GM21515 (cell line): ENCODE data around the gene BOK.

Experiments used
- ATAC-seq: cut with Tn5 transposase; IDR thresholded peaks from one replicate; pipeline ENCODE4 v1.9.1; 2021; ENCODE audit not compliant: unreplicated experiment

Gene BOK

DNA sequence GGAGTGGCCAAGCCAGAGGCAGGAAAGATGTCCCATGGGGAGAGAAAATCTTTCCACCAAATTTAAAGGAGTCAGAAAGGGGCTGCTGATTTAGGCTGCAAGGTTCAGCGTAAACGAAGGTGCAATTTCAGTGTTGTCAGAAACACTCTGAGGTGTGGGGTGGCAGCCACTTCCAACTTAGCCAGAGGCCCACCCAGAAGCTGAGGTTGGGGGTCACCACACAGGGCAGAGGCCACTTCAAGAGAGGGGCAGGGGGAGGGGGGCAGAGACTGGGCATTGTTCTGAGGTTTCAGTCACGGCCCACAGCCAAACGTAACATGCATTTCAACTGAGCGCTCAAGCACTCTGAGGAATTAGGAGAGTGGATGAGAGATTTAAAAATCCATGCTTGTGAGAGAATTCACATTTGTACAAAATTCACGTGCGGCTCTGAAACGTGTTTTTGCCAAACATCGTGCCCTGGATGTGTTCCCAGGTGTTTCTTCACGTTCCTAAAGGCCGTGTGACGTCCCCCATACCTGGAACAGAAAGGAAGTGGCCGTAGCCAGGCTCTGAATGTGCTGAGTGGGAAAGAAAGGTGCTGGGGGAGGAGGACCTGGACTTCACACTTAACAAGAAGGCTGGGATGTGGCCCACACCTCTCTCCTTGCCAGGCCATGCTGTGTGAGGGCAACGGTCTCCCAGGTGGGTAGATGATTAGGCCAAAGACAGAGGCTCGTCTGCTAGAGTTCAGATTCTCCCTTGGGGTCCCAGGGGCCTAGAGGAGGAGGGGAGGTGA lies 19.5 kb upstream of the BOK start:
- ATAC-seq: no peak

DNA sequence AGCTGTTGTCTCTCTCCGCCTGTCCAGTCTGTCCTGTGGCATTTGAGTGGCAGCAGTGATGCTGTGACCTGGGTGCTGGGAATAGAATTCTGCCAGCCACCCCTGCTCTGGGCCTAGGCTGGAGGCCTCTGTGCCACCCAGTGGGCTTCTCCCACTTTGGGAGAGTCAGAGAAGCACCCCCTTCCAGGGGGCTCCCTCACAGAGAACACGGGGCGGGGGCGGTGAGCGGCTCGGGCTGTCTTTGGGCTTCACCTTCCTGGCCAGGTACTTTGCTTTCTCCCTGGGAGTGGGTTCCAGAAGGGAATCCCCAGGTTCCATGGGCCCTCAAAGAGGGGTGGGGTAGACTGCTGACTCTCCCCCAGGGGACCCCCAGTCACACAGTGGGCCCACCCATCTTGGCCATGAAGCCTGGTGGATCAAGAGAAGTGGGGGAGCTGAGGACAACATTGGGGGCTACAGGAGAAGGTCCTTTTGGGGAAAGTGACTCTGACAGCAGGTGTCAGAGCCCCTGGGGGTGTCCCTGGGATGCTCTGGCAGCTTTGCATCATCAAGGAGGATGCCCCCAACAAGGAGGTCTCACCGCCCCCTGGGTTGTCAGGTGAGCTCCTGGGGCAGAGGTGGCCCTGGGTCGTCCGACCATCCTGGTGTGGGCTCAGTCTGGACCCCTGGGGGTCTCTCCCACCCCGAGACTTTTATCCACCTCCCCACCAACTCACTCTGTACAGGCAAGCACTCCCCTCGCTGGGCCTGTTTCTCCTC lies 18.8 kb upstream of the BOK start:
- ATAC-seq: no peak

DNA sequence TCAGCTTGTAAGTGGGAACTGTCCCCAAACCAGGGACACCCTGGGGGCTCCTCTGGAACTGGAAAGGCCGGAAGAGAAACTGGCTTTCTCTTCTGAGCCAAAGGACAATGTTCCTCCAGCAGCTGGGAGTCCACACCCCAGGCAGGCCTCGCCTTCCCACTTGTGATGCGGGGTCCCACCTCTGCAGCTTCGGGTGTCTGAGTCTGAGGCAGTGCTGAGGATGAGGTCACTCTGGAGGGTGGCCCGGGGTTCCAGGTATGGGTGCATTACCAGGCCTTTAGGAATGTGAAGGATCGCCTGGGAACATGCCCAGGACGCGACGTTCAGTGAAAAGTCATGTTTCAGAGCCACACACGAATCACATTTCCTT lies 18.2 kb upstream of the BOK start:
- no peak for ATAC-seq

DNA sequence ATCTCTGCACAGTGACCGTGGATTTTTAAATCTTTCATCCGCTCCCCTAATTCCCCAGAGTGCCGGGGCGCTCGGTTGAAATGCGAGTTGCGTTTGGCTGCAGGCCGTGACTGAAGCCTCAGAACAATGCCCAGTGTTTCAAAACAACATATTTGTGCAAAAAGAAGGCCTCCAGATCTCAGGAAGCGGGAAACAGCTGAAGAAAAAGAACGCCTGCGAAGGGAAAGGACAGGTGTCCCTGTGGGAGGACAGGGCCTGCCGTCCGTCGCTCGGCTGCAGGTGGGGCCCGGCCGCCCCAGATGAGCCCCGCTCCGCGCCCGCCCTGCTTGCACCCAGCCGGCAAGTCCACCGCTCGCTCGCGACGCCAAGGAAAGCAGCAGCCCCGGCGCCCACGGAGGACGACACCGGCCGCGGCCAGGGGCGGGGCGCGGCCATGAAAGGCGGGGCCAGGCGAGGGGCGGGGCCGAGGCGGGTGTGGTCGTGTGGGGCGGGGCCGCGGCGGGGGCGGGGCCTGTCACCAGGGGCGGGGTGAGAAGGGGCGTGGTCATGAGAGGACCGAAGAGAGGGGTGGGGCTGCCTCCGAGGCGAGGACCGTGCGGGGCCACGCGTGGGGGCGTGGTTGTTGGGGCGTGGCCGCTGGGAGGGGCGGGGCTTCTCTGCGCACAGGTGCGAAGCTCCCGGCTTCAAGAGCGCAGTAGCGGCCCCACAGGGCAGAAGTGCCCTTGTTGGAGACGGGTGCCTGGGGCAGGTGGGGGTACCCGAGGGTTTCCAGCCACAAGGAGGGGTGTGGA lies 17.6 kb upstream of the BOK start:
- no peak for ATAC-seq

DNA sequence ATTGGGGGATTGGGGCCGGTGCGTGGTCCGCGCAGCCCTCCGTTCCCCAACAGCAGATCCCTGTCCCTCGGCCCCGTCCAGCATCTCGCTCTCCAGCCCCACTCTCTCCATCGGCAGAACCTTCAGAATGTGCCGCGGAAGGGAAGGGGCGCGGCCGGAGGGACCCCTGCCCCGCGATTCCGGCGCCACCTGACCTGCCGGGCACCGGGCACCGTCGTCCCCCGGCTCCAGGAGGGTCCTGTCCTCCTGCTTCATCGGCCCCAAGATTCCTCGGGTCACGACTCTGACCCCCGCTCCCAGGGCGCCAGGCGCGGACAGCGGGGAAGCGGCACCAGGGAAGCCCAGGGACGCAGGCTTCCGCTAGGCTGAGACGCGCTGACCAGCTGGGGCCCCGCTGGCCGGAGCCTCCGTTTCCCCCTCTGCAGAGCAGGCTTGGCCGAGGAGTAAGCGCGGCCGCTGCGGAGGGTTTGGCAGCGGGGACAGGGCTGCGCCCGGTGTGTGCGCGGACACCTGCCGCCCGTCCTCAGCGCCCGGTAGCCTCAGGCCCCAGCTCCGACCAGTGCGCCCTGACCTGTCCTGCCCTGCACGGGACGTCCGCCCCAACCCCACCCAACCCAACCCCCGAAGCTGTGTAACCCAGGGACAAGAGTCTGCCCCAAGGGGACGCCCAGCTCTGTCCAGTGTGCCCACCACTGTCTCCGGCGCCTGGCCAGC lies 16.8 kb upstream of the BOK start:
- ATAC-seq: no peak

DNA sequence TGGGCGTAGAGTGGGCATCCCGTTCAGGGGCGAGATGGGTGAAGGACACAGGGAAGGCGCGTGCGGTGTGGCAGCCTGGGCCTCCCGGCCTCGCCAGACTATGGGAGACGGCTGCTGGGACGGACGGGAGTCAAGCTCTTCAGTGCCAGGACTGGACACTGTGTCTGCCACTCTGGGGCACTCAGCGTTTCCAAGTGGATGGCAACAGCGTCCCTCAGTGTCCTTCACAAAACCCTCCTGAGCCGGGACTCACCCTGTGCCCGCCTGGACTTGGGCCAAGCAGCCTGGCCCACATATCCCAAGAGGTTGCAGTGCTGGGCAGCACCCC lies 16.3 kb upstream of the BOK start:
- ATAC-seq: no peak

DNA sequence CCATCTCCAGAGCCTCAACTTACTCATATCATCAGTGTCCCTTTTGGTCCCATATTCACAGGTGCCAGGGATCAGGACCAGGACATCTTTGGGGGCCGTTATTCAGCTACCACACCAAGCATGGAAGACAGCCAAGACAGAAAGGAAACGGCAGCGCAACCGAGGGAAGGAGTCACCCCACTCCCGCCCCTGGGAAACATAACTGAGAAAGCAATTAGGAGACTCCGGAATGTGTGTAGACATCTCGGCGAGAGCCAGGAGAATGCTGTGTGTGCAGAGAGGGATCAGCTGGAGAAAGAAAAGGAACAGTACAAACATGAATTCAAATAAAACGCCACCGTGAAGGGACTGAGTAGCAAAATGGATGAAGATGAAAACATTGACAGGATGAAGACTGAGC lies 13.4 kb upstream of the BOK start:
- no peak for ATAC-seq

DNA sequence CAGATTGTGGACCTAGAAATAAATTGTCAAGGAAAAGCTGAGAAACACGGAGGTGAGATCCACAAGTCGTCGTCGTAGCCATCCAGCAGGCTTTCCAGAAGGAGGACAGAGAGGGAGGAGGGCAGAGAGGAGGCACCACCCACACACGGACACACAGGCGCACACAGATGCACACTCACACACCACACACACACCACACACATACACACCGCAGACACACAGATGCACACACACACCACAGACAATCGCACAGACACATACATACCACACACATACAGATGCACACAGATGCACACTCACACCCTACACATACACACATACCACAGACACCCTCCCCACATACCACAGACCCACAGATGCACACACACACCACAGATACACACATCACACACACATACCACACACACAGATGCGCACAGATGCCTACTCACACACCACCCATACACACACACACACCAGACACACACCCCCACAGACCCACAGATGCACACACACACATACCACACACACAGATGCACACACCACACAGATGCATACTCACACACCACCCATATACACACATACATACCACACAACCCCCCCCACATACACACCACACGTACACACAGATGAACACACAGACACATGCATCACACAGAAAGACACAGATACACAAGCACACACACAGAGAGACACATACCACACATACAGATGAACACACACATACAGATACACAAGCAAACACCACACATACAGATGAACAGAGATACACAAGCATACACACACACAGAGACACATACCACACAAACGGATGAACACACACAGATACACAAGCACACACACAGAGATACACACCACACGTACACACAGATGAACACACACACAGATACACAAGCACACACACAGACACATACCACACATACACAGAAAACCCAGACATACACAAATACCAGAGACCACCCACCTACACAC lies 12.7 kb upstream of the BOK start:
- no peak for ATAC-seq

DNA sequence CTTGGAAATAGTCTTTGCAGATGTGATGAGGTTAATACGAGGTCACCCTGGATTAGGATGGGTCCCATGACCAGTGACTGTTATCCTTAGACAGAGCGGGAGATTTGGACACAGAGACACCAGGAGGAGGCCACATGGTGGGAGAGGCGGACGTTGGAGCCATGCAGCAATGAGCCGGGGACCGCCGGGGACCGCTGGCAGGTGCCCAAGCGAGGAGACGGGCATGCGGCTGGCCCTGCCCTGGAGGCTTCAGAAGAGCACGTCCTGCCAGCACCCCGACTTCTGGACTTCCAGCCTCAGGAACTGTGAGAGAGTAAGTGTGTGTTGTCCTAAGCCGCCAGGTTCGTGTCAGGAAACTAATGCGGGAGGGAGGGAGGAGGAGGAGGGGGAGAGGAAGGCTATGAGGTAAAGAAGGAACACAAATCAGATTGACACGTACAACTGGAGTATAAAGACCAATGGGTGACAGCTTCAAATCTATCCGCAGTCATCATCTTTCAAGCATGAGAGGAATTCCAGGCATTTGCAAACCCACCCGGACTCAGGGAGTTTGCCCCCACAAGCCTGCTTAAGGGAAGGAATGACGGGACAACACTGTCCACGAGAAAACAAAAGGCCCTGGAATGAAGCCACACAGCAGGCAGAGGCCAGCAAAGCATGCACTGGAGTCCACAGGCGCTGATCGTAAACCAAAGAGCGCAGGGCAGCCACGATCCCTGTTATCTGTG lies 11.6 kb upstream of the BOK start:
- no peak for ATAC-seq

DNA sequence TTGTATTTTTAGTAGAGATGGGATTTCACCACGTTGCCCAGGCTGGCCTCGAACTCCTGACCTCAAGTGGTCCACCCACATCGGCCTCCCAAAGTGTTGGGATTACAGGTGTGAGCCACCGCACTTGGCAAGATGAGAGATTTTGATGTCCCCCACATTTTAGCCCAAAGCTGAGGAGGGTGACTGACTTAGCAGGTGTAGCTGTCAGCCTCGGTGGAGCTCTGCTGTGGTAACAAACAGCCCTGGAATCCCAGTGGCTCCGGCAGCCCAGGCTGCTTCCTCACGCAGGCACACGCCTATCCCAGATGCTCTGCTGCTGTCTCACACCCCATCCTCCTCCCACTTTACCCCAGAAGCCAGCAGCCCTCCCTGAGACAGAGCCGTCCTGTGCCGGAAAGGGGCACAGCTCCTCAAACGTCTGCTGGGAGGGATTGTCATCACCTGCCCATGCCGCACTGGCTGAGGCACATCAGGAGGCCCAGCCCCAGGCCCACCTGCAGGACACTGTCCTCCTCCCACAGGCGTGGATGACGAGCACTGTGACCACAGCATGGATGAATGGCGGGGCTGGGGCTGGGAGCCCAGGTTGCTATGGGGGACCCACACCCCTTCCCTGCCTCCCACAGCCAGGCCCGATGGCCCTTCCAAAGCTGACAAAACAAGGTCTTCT lies 10.6 kb upstream of the BOK start:
- no peak for ATAC-seq

DNA sequence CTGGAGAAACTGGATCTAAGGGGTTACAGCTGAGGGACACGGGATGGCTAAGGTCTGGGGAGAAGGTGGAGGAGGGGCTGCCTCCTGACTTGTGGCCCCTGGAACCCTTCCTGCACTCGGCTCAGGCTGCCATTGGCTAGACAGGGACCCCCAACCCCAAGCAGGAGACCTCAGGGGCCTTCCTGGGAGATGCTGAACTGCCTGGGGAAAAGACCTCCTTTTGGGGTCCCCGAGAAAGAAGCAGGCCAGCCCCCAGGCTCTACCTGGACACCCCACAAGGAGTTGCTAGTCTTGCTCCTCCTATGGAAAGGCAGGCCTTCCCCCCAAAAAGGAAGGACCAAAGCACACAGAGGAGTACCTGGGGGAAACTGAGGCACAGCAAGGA lies 10.1 kb upstream of the BOK start:
- ATAC-seq: no peak

DNA sequence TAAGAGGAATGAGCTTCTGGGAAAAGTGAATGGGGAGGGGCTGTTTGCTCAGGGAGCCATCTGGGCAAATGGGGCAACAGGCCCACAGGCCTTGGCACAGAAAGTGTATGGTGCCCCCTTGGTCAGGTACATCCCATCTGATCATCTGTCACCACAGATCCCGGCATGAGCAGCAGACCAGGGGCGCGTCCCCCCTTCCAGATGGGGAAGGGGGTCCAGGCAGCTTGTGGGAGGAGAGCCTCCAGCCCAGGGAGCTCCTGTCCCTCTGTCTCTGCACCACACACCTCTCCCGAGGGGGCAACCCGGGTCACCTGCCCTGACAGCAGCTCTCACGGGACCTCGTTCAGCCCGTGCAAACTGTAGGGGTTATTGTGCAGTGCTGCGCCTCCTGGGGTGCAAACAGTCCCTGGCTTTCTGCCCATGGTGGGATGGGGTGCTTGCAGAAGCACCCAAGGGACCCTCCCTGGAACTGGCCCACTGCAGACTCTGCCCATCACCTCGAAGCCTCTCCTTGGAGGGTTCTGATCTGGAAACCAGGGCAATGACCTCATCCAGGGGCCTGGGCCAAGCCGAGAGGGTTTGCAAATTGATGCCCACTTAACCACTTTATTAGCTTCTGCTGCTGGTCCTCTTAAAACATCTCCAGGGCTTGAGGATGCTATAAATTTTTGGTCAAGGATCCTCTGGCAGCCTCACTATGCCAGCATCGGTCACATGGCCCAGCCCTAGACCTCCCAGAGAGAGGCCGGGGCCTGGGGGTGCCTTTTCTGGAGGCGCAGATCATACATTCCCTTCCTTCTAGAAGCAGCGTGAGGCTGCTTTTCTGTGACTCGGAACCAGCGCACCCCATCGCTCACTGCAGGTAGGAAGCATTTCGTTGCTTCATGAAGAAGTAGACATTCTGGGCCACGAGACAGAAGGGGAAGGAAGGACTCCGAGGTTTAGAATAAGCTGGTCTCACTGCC lies 7.6 kb upstream of the BOK start:
- no peak for ATAC-seq

DNA sequence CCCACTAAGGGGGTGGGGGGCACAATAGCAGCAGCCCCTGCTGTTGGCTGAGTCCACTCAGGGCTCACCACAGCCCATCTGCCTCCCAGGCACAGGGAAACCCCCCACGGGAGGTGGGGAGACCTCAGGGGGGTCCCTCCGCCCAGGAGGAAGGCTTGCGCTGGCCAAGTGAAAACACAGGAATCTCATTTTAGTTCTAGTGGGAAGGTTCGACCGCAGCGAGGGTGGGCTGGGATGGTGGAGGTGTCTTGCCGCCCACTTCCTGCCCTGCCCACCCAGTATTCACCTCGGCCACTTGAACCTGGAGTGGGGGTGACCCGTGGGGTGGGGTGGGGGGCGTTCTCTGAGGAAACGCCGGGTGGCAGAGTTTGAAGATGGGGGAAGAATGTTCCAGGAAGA lies 6.9 kb upstream of the BOK start:
- ATAC-seq: no peak

DNA sequence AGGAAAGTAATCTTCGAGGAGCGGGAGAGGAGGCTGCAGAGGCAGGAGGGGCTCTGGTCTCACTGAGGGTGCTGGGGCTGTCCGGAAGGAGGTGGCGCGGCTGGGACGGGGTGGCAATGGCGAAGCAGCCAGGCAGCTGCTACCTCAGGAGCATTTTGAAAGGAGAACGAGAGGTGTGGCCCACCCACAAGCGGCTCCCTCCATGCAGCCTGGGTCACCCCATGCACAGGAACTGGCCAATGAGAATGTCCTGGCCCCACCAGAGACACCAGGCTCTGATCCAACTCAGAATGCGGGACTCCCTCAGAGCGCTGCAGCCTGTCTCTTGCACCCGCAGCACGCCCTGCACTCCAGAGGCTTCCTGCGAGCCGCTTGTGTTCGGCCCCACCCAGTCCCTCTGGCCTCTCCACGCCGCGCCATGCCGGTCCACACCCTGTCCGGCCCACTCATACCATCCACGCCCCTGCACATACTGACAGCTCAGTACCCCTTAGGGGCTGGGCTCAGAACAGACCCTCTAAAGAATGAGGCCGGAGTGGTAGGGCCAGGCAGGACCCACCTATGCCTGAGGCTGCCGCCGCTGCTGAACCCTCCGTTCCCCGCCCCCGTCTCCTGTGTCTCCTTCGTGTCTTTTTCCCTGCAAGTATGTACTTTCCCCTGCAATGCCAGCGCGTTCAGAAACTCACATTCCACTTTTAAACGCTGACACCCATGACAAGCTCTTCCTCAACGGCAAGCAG lies 6.4 kb upstream of the BOK start:
- ATAC-seq: no peak

DNA sequence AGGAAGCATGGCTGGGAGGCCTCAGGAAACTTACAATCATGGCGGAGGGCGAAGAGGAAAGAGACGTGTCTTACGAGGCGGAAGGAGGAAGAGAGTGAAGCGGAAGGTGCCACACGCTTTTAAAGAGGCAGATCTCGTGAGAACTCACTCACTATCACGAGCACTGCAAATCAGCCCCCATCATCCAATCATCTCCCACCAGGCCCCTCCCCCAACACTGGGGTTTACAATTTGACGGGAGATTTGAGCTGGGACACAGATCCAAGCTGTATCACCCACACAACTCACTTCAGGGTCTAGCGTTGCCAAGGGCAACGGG lies 5.1 kb upstream of the BOK start:
- ATAC-seq: no peak

DNA sequence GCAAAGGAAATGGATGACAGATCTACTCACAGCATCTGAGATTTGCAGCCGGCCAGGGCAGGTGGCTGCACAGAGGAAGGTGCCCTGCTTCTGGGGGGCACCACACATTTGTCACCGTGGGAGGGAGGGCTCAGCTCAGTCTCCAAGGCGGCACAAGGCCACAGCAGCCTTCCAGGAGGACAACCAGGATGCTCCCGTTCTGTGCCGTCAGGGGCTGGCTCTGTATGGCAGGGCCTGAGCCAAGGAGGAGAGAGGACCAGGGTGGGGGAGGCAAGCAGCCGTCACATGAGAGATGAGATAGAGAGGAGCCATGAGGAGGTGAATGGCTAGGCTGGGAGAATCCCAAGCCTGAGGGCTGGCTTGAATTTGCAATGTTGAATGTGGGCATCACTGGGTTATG lies 4.6 kb upstream of the BOK start:
- ATAC-seq: no peak

DNA sequence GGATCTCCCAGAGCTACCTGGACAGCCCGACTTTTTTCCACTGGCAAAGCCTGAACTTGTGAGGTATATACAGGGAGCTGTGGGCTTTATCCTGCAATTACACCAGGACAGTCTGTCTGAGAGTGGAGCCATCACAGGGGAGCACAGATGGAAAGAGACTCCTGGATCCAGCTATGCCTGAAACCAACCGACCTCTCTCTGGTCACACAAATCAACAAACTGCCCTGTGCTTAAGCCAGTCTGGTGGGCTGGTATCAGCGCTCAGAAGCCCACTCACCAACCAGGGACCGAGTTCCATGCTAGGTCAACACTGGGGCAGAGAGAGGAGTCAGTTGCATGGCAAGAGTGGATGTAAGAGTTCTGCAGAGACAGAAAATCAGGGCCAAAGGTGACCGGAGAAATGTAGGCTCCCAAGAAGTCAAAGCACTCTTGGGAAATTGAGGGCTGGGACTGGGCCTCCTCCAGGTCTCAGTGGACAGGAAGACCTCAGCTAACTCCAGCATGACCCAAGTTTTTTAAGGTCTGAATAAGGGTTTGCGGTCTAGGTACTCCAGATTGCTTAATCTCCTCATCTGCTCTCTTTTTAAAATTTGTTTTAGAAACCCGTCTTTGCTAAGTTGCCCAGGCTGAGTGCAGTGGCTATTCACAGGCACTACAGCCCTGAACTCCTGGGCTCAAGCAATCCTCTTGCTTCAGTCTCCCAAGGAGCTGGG lies 3.8 kb upstream of the BOK start:
- no peak for ATAC-seq
